Activated CD8-positive, alpha-beta T cell treated with anti-CD3 and anti-CD28 coated beads, Interleukin-2, amount 10 ng/mL, durations not matched to agents 7 days and 5 days (primary cell): Measurements from ENCODE around the gene PARP8. TPM values are rescaled to one million over a fixed set of nuclear protein-coding genes. Genes with fewer than 3 reads are reported as not detected.

Experiments used
- ATAC-seq: fragments of 150-1000 bp; cut with Tn5 transposase; one replicate; pipeline ENCODE4 v1.10.0; 2021; ENCODE audit warnings: moderate library complexity
- CTCF ChIA-PET: fragments of 350-600 bp; sonication (Branson Sonifier 250); formaldehyde crosslinking; loops from one replicate; lab custom pipeline; 2021; ENCODE audit warnings: antibody characterized with exemption; lab: Charles Lee
- POLR2A ChIA-PET: fragments of 350-600 bp; sonication (Branson Sonifier 250); formaldehyde crosslinking; loops from one replicate; lab custom pipeline; 2021; ENCODE audit warnings: antibody characterized with exemption; lab: Charles Lee
- DNase-seq: peaks from one replicate; pipeline ENCODE4 v3.0.0-alpha.2; 2020
- H3K27ac Mint-ChIP-seq: one replicate; pipeline ENCODE4 v1.8.0; 2021; ENCODE audit warnings: mild to moderate bottlenecking, mixed read lengths
- H3K27me3 Mint-ChIP-seq: one replicate; pipeline ENCODE4 v1.8.0; 2021; ENCODE audit warnings: low read depth, mixed read lengths
- H3K36me3 Mint-ChIP-seq: one replicate; pipeline ENCODE4 v1.8.0; 2021; ENCODE audit warnings: low read depth, mixed read lengths
- H3K4me1 Mint-ChIP-seq: one replicate; pipeline ENCODE4 v1.8.0; 2021; ENCODE audit warnings: low read depth, mixed read lengths
- H3K4me3 Mint-ChIP-seq: one replicate; pipeline ENCODE4 v1.8.0; 2021; ENCODE audit warnings: mild to moderate bottlenecking, mixed read lengths
- H3K9me3 Mint-ChIP-seq: one replicate; pipeline ENCODE4 v1.8.0; 2022; ENCODE audit warnings: mixed read lengths; ENCODE audit not compliant: insufficient read depth
- total RNA-seq, 2 experiments: library from RNA; stranded (reverse); gene quantifications; one replicate each; pipeline ENCODE4 v1.2.3, GENCODE V29; 2021

The PARP8 gene
- total RNA-seq, 2 experiments from 2014 or later, result 78.5 to 80.0 TPM

- H3K27ac Mint-ChIP-seq, result no peak overlapping the region
- H3K36me3 Mint-ChIP-seq, result no peaks in the 10 kb centered on the region
- ATAC-seq, result no peak
These were observed 187.6 kb downstream of the PARP8 start for GRCh38 chr5:50854082-50854481.

GRCh38 chr5:50855001-50855400 is 188.6 kb downstream of the PARP8 start:
- ChIA-PET CTCF (no interaction called here), POLR2A (no interaction called here)
- no peak for DNase-seq
- ATAC-seq, result no peak
- H3K9me3 Mint-ChIP-seq, result no peaks in the 10 kb centered on the region
- H3K27ac Mint-ChIP-seq, result no peak overlapping the region
- peaks cover 11% of the 10 kb centered on the region for H3K27me3 Mint-ChIP-seq
- H3K4me3 Mint-ChIP-seq, result no peak overlapping the region
- H3K4me1 Mint-ChIP-seq, result peaks cover 14% of the 10 kb centered on the region
- H3K36me3 Mint-ChIP-seq, result no peaks in the 10 kb centered on the region

More at GRCh38 chr5:50854082-50854481, 187.6 kb downstream of the PARP8 start:
- Mint-ChIP-seq H3K4me3 (no peak overlapping the region), H3K4me1 (peaks cover 14% of the 10 kb centered on the region), H3K9me3 (no peaks in the 10 kb centered on the region), H3K27me3 (peaks cover 7% of the 10 kb centered on the region)
- ChIA-PET POLR2A (no interaction called here), CTCF (no interaction called here)
- DNase-seq, result no peak

GRCh38 chr5:50856401-50857119 is 190.1 kb downstream of the PARP8 start:
- Mint-ChIP-seq H3K36me3 (no peaks in the 10 kb centered on the region), H3K9me3 (no peaks in the 10 kb centered on the region), H3K27ac (no peak overlapping the region), H3K4me1 (peaks cover 14% of the 10 kb centered on the region), H3K4me3 (no peak overlapping the region), H3K27me3 (peaks cover 15% of the 10 kb centered on the region)
- ChIA-PET CTCF (no interaction called here), POLR2A (no interaction called here)
- DNase-seq (no peak), ATAC-seq (no peak)

GRCh38 chr5:50863534-50864170 is 197.2 kb downstream of the PARP8 start:
- ATAC-seq, result no peak
- no peak for DNase-seq
- Mint-ChIP-seq H3K4me1 (no peaks in the 10 kb centered on the region), H3K4me3 (no peak overlapping the region), H3K27me3 (peaks cover 28% of the 10 kb centered on the region), H3K27ac (no peak overlapping the region), H3K36me3 (no peaks in the 10 kb centered on the region), H3K9me3 (no peaks in the 10 kb centered on the region)
- ChIA-PET POLR2A (no interaction called here), CTCF (no interaction called here)

- no peaks in the 10 kb centered on the region for H3K4me1 Mint-ChIP-seq
- CTCF ChIA-PET, result no interaction called here
- H3K36me3 Mint-ChIP-seq, result no peaks in the 10 kb centered on the region
- peaks cover 31% of the 10 kb centered on the region for H3K27me3 Mint-ChIP-seq
- POLR2A ChIA-PET, result no interaction called here
- no peaks in the 10 kb centered on the region for H3K9me3 Mint-ChIP-seq
- ATAC-seq (no peak), DNase-seq (no peak)
- no peak overlapping the region for H3K4me3 Mint-ChIP-seq
- H3K27ac Mint-ChIP-seq, result no peak overlapping the region
These were observed 198.0 kb downstream of the PARP8 start for GRCh38 chr5:50864466-50864865.

- Mint-ChIP-seq H3K27ac (no peak overlapping the region), H3K4me1 (no peaks in the 10 kb centered on the region), H3K36me3 (no peaks in the 10 kb centered on the region), H3K27me3 (peaks cover 33% of the 10 kb centered on the region), H3K9me3 (no peaks in the 10 kb centered on the region), H3K4me3 (no peak overlapping the region)
- ATAC-seq (no peak), DNase-seq (no peak)
- ChIA-PET CTCF (no interaction called here), POLR2A (no interaction called here)
These were observed 200.0 kb downstream of the PARP8 start for GRCh38 chr5:50866415-50866814.

GRCh38 chr5:50867140-50867539 is 200.7 kb downstream of the PARP8 start:
- H3K9me3 Mint-ChIP-seq, result no peaks in the 10 kb centered on the region
- peaks cover 30% of the 10 kb centered on the region for H3K27me3 Mint-ChIP-seq

GRCh38 chr5:50873595-50874277 is 207.3 kb downstream of the PARP8 start:
- Mint-ChIP-seq H3K27me3 (peaks cover 17% of the 10 kb centered on the region), H3K9me3 (no peaks in the 10 kb centered on the region), H3K27ac (no peak overlapping the region), H3K4me3 (no peak overlapping the region), H3K4me1 (peaks cover 5% of the 10 kb centered on the region), H3K36me3 (no peaks in the 10 kb centered on the region)
- ATAC-seq (no peak), DNase-seq (no peak)
- ChIA-PET POLR2A (no interaction called here), CTCF (no interaction called here)

More at GRCh38 chr5:50867140-50867539, 200.7 kb downstream of the PARP8 start:
- DNase-seq (no peak), ATAC-seq (no peak)
- ChIA-PET POLR2A (no interaction called here), CTCF (no interaction called here)
- Mint-ChIP-seq H3K36me3 (no peaks in the 10 kb centered on the region), H3K4me1 (no peaks in the 10 kb centered on the region), H3K4me3 (no peak overlapping the region), H3K27ac (no peak overlapping the region)

- Mint-ChIP-seq H3K4me1 (peaks cover 5% of the 10 kb centered on the region), H3K36me3 (no peaks in the 10 kb centered on the region), H3K27me3 (peaks cover 11% of the 10 kb centered on the region), H3K9me3 (no peaks in the 10 kb centered on the region), H3K4me3 (no peak overlapping the region), H3K27ac (no peak overlapping the region)
- POLR2A ChIA-PET, result no interaction called here
- ATAC-seq (no peak), DNase-seq (no peak)
- CTCF ChIA-PET, result no interaction called here
These were observed 208.0 kb downstream of the PARP8 start for GRCh38 chr5:50874306-50875001.

GRCh38 chr5:50875002-50875344 is 208.5 kb downstream of the PARP8 start:
- DNase-seq (no peak), ATAC-seq (no peak)
- POLR2A ChIA-PET, result no interaction called here
- H3K9me3 Mint-ChIP-seq, result no peaks in the 10 kb centered on the region
- peaks cover 5% of the 10 kb centered on the region for H3K4me1 Mint-ChIP-seq
- CTCF ChIA-PET, result no interaction called here
- H3K4me3 Mint-ChIP-seq, result no peak overlapping the region
- no peak overlapping the region for H3K27ac Mint-ChIP-seq
- H3K36me3 Mint-ChIP-seq, result no peaks in the 10 kb centered on the region
- peaks cover 7% of the 10 kb centered on the region for H3K27me3 Mint-ChIP-seq

- no peak overlapping the region for H3K4me3 Mint-ChIP-seq
- no peak overlapping the region for H3K27ac Mint-ChIP-seq
- H3K27me3 Mint-ChIP-seq, result peaks cover 3% of the 10 kb centered on the region
- no peak for ATAC-seq
- ChIA-PET POLR2A (no interaction called here), CTCF (no interaction called here)
- H3K36me3 Mint-ChIP-seq, result no peaks in the 10 kb centered on the region
- no peaks in the 10 kb centered on the region for H3K9me3 Mint-ChIP-seq
- DNase-seq, result no peak
- H3K4me1 Mint-ChIP-seq, result peaks cover 5% of the 10 kb centered on the region
These were observed 212.0 kb downstream of the PARP8 start for GRCh38 chr5:50878470-50878869.

- no peak for DNase-seq
- Mint-ChIP-seq H3K9me3 (no peaks in the 10 kb centered on the region), H3K36me3 (no peaks in the 10 kb centered on the region), H3K27ac (no peak overlapping the region), H3K4me1 (no peaks in the 10 kb centered on the region), H3K27me3 (peaks cover 3% of the 10 kb centered on the region), H3K4me3 (no peak overlapping the region)
- CTCF ChIA-PET, result no interaction called here
- no peak for ATAC-seq
- POLR2A ChIA-PET, result no interaction called here
These were observed 215.0 kb downstream of the PARP8 start for GRCh38 chr5:50881407-50881806.
